ENCODE measurements around the gene UBE4B.

The UBE4B gene

GRCh38 chr1:10186331-10187025, 153.7 kb downstream of the UBE4B start:
- Histone ChIP-seq H3K4me3 (ENCODE audit: low read depth, low read length) (no peak overlapping the region), H3K4me1 (no peaks in the 10 kb centered on the region), H3K9ac (no peak overlapping the region), H3K79me2 (no peaks in the 10 kb centered on the region), H3K27me3 (ENCODE audit: control insufficient read depth, insufficient read depth, low read length) (no peaks in the 10 kb centered on the region), H3K27ac (no peak overlapping the region), H3K4me2 (ENCODE audit: low read length) (no peak overlapping the region), H3K36me3 (ENCODE audit: control insufficient read depth, insufficient read depth, low read length) (no peaks in the 10 kb centered on the region), H2AFZ (no peak overlapping the region), H3K9me3 (ENCODE audit: control insufficient read depth, low read length) (no peaks in the 10 kb centered on the region)
- TF ChIP-seq, protein P1, sequence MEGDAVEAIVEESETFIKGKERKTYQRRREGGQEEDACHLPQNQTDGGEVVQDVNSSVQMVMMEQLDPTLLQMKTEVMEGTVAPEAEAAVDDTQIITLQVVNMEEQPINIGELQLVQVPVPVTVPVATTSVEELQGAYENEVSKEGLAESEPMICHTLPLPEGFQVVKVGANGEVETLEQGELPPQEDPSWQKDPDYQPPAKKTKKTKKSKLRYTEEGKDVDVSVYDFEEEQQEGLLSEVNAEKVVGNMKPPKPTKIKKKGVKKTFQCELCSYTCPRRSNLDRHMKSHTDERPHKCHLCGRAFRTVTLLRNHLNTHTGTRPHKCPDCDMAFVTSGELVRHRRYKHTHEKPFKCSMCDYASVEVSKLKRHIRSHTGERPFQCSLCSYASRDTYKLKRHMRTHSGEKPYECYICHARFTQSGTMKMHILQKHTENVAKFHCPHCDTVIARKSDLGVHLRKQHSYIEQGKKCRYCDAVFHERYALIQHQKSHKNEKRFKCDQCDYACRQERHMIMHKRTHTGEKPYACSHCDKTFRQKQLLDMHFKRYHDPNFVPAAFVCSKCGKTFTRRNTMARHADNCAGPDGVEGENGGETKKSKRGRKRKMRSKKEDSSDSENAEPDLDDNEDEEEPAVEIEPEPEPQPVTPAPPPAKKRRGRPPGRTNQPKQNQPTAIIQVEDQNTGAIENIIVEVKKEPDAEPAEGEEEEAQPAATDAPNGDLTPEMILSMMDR (IDR thresholded peaks at IDR 0.05), result no peak

DNA sequence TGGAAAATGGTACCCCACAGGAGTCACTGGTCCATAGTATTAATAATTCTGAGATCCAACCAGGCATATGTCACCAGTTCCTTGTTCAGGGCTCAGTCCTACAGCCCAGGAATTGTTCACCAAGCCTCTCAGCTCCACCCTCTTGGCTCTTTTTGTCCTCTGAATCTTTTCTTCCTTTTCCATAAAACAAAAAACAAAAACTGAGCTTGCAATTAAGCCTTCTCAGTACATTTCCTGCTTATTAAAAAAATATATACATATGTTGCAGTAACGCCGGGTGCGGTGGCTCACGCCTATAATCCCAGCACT, 154.2 kb downstream of the UBE4B start:
- H2AFZ ChIP-seq, result no peak overlapping the region
- no peaks in the 10 kb centered on the region for H3K4me1 ChIP-seq
- H3K36me3 ChIP-seq (ENCODE audit: control insufficient read depth, insufficient read depth, low read length), result no peaks in the 10 kb centered on the region
- no peaks in the 10 kb centered on the region for H3K9me3 ChIP-seq (ENCODE audit: control insufficient read depth, low read length)
- H3K9ac ChIP-seq, result no peak overlapping the region
- no peaks in the 10 kb centered on the region for H3K79me2 ChIP-seq
- TF ChIP-seq, protein P1 (IDR thresholded peaks at IDR 0.05), result no peak
- H3K27ac ChIP-seq, result no peak overlapping the region
- no peak overlapping the region for H3K4me3 ChIP-seq (ENCODE audit: low read depth, low read length)
- H3K27me3 ChIP-seq (ENCODE audit: control insufficient read depth, insufficient read depth, low read length), result no peaks in the 10 kb centered on the region
- H3K4me2 ChIP-seq (ENCODE audit: low read length), result no peak overlapping the region

GRCh38 chr1:10188133-10188650, 155.4 kb downstream of the UBE4B start:
- H3K4me1 ChIP-seq, result no peaks in the 10 kb centered on the region
- no peaks in the 10 kb centered on the region for H3K79me2 ChIP-seq
- H3K36me3 ChIP-seq (ENCODE audit: control insufficient read depth, insufficient read depth, low read length), result no peaks in the 10 kb centered on the region
- no peak overlapping the region for H3K4me3 ChIP-seq (ENCODE audit: low read depth, low read length)
- H3K27me3 ChIP-seq (ENCODE audit: control insufficient read depth, insufficient read depth, low read length), result no peaks in the 10 kb centered on the region
- no peak overlapping the region for H3K9ac ChIP-seq
- H2AFZ ChIP-seq, result no peak overlapping the region
- TF ChIP-seq, protein P1 (IDR thresholded peaks at IDR 0.05), result no peak
- no peak overlapping the region for H3K4me2 ChIP-seq (ENCODE audit: low read length)
- no peaks in the 10 kb centered on the region for H3K9me3 ChIP-seq (ENCODE audit: control insufficient read depth, low read length)
- no peak overlapping the region for H3K27ac ChIP-seq

GRCh38 chr1:10189659-10190058, 156.9 kb downstream of the UBE4B start:
- Histone ChIP-seq H3K36me3 (ENCODE audit: control insufficient read depth, insufficient read depth, low read length) (no peaks in the 10 kb centered on the region), H3K27ac (no peak overlapping the region)
- TF ChIP-seq, protein P1 (IDR thresholded peaks at IDR 0.05), result no peak

GRCh38 chr1:10192263-10192662, 159.5 kb downstream of the UBE4B start:
- Histone ChIP-seq H3K4me3 (ENCODE audit: low read depth, low read length) (no peak overlapping the region), H3K4me1 (no peaks in the 10 kb centered on the region), H3K79me2 (no peaks in the 10 kb centered on the region), H3K9ac (no peak overlapping the region), H3K27me3 (ENCODE audit: control insufficient read depth, insufficient read depth, low read length) (no peaks in the 10 kb centered on the region), H2AFZ (no peak overlapping the region), H3K36me3 (ENCODE audit: control insufficient read depth, insufficient read depth, low read length) (no peaks in the 10 kb centered on the region), H3K4me2 (ENCODE audit: low read length) (no peak overlapping the region), H3K27ac (no peak overlapping the region), H3K9me3 (ENCODE audit: control insufficient read depth, low read length) (no peaks in the 10 kb centered on the region)
- TF ChIP-seq, protein P1 (IDR thresholded peaks at IDR 0.05), result no peak

More at GRCh38 chr1:10189659-10190058, 156.9 kb downstream of the UBE4B start:
- Histone ChIP-seq H3K4me1 (no peaks in the 10 kb centered on the region), H2AFZ (no peak overlapping the region), H3K4me3 (ENCODE audit: low read depth, low read length) (no peak overlapping the region), H3K4me2 (ENCODE audit: low read length) (no peak overlapping the region), H3K9ac (no peak overlapping the region), H3K27me3 (ENCODE audit: control insufficient read depth, insufficient read depth, low read length) (no peaks in the 10 kb centered on the region), H3K79me2 (no peaks in the 10 kb centered on the region), H3K9me3 (ENCODE audit: control insufficient read depth, low read length) (no peaks in the 10 kb centered on the region)
